Measurements from ENCODE around the gene TFF2.

TFF2 gene

GRCh38 chr21:42395905-42396651 is 45.3 kb upstream of the TFF2 start, which contains the start of gene TMPRSS3:
TSS of gene TMPRSS3 (minus strand) at chr21:42396052. CDS start at chr21:42395417, 635 bp downstream.
- in situ Hi-C loops (cut with MboI; ENCODE audit: low pct_unique_long_range_greater_than_20kb, low sequenced_read_pairs, unreplicated experiment) = loop anchor here (10.0 kb wide), 1 partner anchor 49 kb away; no protein-coding TSS in a partner anchor
- no peak for DNase-seq (ENCODE audit: low spot score)
- TF ChIP-seq CTCF (IDR thresholded peaks at IDR 0.05; ENCODE audit: extremely low read depth, insufficient read depth, missing control alignments) = no peak

- in situ Hi-C loops (cut with MboI; ENCODE audit: low pct_unique_long_range_greater_than_20kb, low sequenced_read_pairs, unreplicated experiment) = loop anchor here (10.0 kb wide), 1 partner anchor 49 kb away; no protein-coding TSS in a partner anchor
- DNase-seq (ENCODE audit: low spot score) = no peak
- TF ChIP-seq CTCF (IDR thresholded peaks at IDR 0.05; ENCODE audit: extremely low read depth, insufficient read depth, missing control alignments) = no peak
Measured at GRCh38 chr21:42395302-42395701, 44.5 kb upstream of the TFF2 start.

GRCh38 chr21:42393443-42393950 is 42.7 kb upstream of the TFF2 start:
- in situ Hi-C loops (cut with MboI; ENCODE audit: low pct_unique_long_range_greater_than_20kb, low sequenced_read_pairs, unreplicated experiment) = loop anchor here (10.0 kb wide), 1 partner anchor 51 kb away; no protein-coding TSS in a partner anchor
- no peak for TF ChIP-seq CTCF (IDR thresholded peaks at IDR 0.05; ENCODE audit: extremely low read depth, insufficient read depth, missing control alignments)
- DNase-seq (ENCODE audit: low spot score) = no peak

- peak; percentile 74 for DNase-seq (ENCODE audit: low spot score)
- TF ChIP-seq CTCF (IDR thresholded peaks at IDR 0.05; ENCODE audit: extremely low read depth, insufficient read depth, missing control alignments) = no peak
- in situ Hi-C loops (cut with MboI; ENCODE audit: low pct_unique_long_range_greater_than_20kb, low sequenced_read_pairs, unreplicated experiment) = loop anchor here (10.0 kb wide), 1 partner anchor 52 kb away; no protein-coding TSS in a partner anchor
Measured at GRCh38 chr21:42392731-42393442, 42.1 kb upstream of the TFF2 start.

GRCh38 chr21:42391297-42391696 is 40.5 kb upstream of the TFF2 start:
- in situ Hi-C loops (cut with MboI; ENCODE audit: low pct_unique_long_range_greater_than_20kb, low sequenced_read_pairs, unreplicated experiment) = loop anchor here (10.0 kb wide), 1 partner anchor 54 kb away; no protein-coding TSS in a partner anchor
- no peak for TF ChIP-seq CTCF (IDR thresholded peaks at IDR 0.05; ENCODE audit: extremely low read depth, insufficient read depth, missing control alignments)
- no peak for DNase-seq (ENCODE audit: low spot score)

GRCh38 chr21:42390696-42391095 is 39.9 kb upstream of the TFF2 start:
- in situ Hi-C loops (cut with MboI; ENCODE audit: low pct_unique_long_range_greater_than_20kb, low sequenced_read_pairs, unreplicated experiment) = loop anchor here (10.0 kb wide), 1 partner anchor 54 kb away; no protein-coding TSS in a partner anchor
- no peak for DNase-seq (ENCODE audit: low spot score)
- TF ChIP-seq CTCF (IDR thresholded peaks at IDR 0.05; ENCODE audit: extremely low read depth, insufficient read depth, missing control alignments) = no peak
